Amniotic stem cell (primary cell): ENCODE data around the gene HYAL2.
"Not testable (repeated sequence)": the region's sequence is repeated elsewhere in the genome, so short reads cannot be mapped to it uniquely, and the experiment has no call there.

Experiments
- DNase-seq: peaks from one replicate; lab custom pipeline; 2025; lab: John Stamatoyannopoulos, UW

HYAL2 gene

GRCh38 chr3:50292159-50293078 lies 30.1 kb downstream of the HYAL2 start, which contains the start of gene IFRD2:
TSS of gene IFRD2 (minus strand) at chr3:50292429. CDS start at chr3:50292274, 155 bp downstream.
- peak; percentile 97 for DNase-seq

- DNase-seq: no peak
Observed at GRCh38 chr3:50290161-50290641, 32.3 kb downstream of the HYAL2 start.

- no peak for DNase-seq
Observed at GRCh38 chr3:50289130-50289529, 33.4 kb downstream of the HYAL2 start.

GRCh38 chr3:50288387-50289007 lies 34.0 kb downstream of the HYAL2 start:
- DNase-seq: no peak

- no peak for DNase-seq
Observed at GRCh38 chr3:50287262-50287661, 35.3 kb downstream of the HYAL2 start.

GRCh38 chr3:50286322-50287227 lies 36.0 kb downstream of the HYAL2 start:
- DNase-seq: no peak

- not testable (repeated sequence) for DNase-seq
Observed at GRCh38 chr3:50284121-50284520, 38.4 kb downstream of the HYAL2 start.

GRCh38 chr3:50279255-50280016 lies 43.1 kb downstream of the HYAL2 start:
- no peak for DNase-seq

- DNase-seq: no peak
Observed at GRCh38 chr3:50278880-50279224, 43.7 kb downstream of the HYAL2 start, which contains the start of gene LSMEM2. TSS of gene LSMEM2 (plus strand) at chr3:50279087. CDS start at chr3:50279114, 27 bp downstream.

- DNase-seq: no peak
Observed at GRCh38 chr3:50278123-50278879, 44.2 kb downstream of the HYAL2 start.

- DNase-seq: no peak
Observed at GRCh38 chr3:50276762-50277101, 45.8 kb downstream of the HYAL2 start.

- DNase-seq: no peak
Observed at GRCh38 chr3:50275996-50276761, 46.4 kb downstream of the HYAL2 start.

- no peak for DNase-seq
Observed at GRCh38 chr3:50275141-50275995, 47.2 kb downstream of the HYAL2 start.

GRCh38 chr3:50274371-50275104 lies 48.0 kb downstream of the HYAL2 start:
- DNase-seq: peak; percentile 24

GRCh38 chr3:50273689-50274065 lies 48.9 kb downstream of the HYAL2 start:
- no peak for DNase-seq

- no peak for DNase-seq
Observed at GRCh38 chr3:50272911-50273688, 49.4 kb downstream of the HYAL2 start.

GRCh38 chr3:50272538-50272910 lies 50.0 kb downstream of the HYAL2 start:
- not testable (repeated sequence) for DNase-seq
